Adrenal gland (tissue), 12 donors: ENCODE measurements around the gene FLVCR2. TPM values are rescaled to one million over a fixed set of nuclear protein-coding genes. Genes with fewer than 3 reads are reported as not detected.

Experiments used
- DNase-seq, 7 donors: peaks; one replicate each; pipeline ENCODE4 v3.0.0-alpha.2; 2019 to 2020
- H3K27ac ChIP-seq, 5 donors: fragments of 200-600 bp; sonication (generic) in 4 of 5; 1 replicate in 3 of 5; 2 replicates in 2 of 5; pipeline versions ENCODE4 v1.5.1 to v1.8.0; 2016 to 2020; ENCODE audit warnings: mild to moderate bottlenecking in 1 of 5
- H3K27me3 ChIP-seq: fragments of 200-600 bp; 2 replicates; pipeline ENCODE4 v1.8.0; 2021
- H3K36me3 ChIP-seq, 2 donors: fragments of 200-600 bp; replicated peaks in 1 of 2; 1 replicate in 1 of 2; 2 replicates in 1 of 2; pipeline versions ENCODE4 v1.5.1 to v1.8.0; 2018 to 2022
- H3K4me1 ChIP-seq, 2 donors: fragments of 200-600 bp; replicated peaks in 1 of 2; 1 replicate in 1 of 2; 2 replicates in 1 of 2; pipeline versions ENCODE4 v1.5.1 to v1.8.0; 2018 to 2021
- H3K4me3 ChIP-seq, 4 donors: fragments of 200-600 bp; sonication (generic) in 3 of 4; one replicate each; pipeline ENCODE4 v1.5.1; 2016 to 2018
- H3K9me3 ChIP-seq, 3 donors: fragments of 200-600 bp; sonication (generic) in 1 of 3; replicated peaks in 1 of 3; 1 replicate in 2 of 3; 2 replicates in 1 of 3; pipeline versions ENCODE4 v1.5.1 to v1.8.0; 2016 to 2021
- POLR2A ChIP-seq, 2 donors: fragments of 450-650 bp; IDR thresholded peaks; one replicate each; pipeline ENCODE4 v1.6.1; 2017; ENCODE audit warnings: antibody characterized with exemption in 2 of 2, mild to moderate bottlenecking in 2 of 2, moderate library complexity in 1 of 2
- WGBS, 4 donors: extraction: QIAGEN DNeasy Blood & Tissue Kit in 2 of 4; methylation state at CpG; one replicate each; pipeline versions ENCODE4 v1.1.5 to v1.1.7; 2013 to 2017; 5-methylcytosine and 5-hydroxymethylcytosine counted together
- intact Hi-C, 2 donors: fragments of 100-400 bp; cut with DNase I; formaldehyde crosslinking; loops; one replicate each; pipeline versions ENCODE4 v1.14.1 to v1.15.0; 2022 to 2023
- polyA plus RNA-seq, 3 donors: library from polyadenylated mRNA; stranded (reverse); fragments of 200-250 nt in 2 of 3; fragments of 350-450 nt in 1 of 3; fragmentation: Illumina TruSeq in 1 of 3; extraction: RNeasy Lipid Tissue Mini Kit (QIAGEN cat#74804) in 1 of 3; gene quantifications; one replicate each; pipeline ENCODE4 v1.2.3, GENCODE V29; 2013 to 2014
- total RNA-seq, 9 donors: library from RNA; depleted of rRNA in 4 of 9; stranded (reverse); fragments of >200 nt in 4 of 9; fragments of 120-200 nt in 1 of 9; fragmentation: NEBNext Ultra II Directional in 1 of 9; extraction: Animal tissue kit (Norgen Biotek cat#: 25700) in 1 of 9; gene quantifications; one replicate each; pipeline versions ENCODE4 v1.1.0 to v1.2.4, GENCODE V29; 2013 to 2023
- TF ChIP-seq, protein P1 (sequence below), 6 experiments: fragments of 450-650 bp in 4 of 6; fragments of 200-600 bp in 2 of 6; sonication (generic) in 1 of 6; IDR thresholded peaks; 1 replicate in 5 of 6; 2 replicates in 1 of 6; pipeline versions ENCODE4 v1.5.1 to v1.8.0; 2016 to 2021; ENCODE audit warnings: antibody characterized with exemption in 6 of 6, mild to moderate bottlenecking in 2 of 6, moderate library complexity in 1 of 6
- donor health status: healthy with polysubstance abuse.
- donor health status: Bipolar disorder and iron deficiency.
- donor health status: DM: yes; HTN: yes; CAD: no.
- donor health status: DM: no; HTN: no; CAD: no.
- donor health status: DM: no; HTN: no; CAD: no.
- donor health status: DM: yes; HTN: yes; CAD: no.

FLVCR2 gene
- total and polyA plus RNA-seq, 12 donors, result 8.8 to 428 (median 25.4) TPM

DNA sequence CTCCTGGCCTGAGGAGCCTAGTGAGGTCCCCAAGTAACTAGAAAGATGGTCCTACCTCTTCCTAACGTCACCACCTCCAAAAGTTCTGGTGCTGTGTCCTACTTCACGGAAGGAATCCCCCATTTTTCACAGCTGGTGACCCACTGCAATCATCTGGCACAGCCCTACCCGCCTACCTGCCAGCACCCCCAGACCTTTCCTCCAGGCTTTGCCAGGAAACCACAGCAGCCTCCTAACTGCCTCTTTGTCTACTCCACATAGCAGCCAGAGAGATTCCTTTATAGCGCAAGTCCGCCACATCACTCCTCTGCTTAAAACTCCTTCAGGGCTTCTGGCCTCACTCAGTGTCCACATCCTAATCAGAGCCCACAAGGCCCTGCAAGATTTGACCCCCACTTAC lies 13.4 kb upstream of the FLVCR2 start:
- intact Hi-C loops, result no loop called here
- Histone ChIP-seq H3K27me3 (no peaks in the 10 kb centered on the region), H3K4me1 (peaks cover 0 to 11% of the 10 kb centered on the region in 2 donors), H3K4me3 (no peak overlapping the region), H3K36me3 (no peaks in the 10 kb centered on the region), H3K27ac (no peak overlapping the region), H3K9me3 (no peaks in the 10 kb centered on the region)
- DNase-seq, result no peak
- no peak for TF ChIP-seq POLR2A (IDR thresholded peaks at IDR 0.05)
- TF ChIP-seq, protein P1, sequence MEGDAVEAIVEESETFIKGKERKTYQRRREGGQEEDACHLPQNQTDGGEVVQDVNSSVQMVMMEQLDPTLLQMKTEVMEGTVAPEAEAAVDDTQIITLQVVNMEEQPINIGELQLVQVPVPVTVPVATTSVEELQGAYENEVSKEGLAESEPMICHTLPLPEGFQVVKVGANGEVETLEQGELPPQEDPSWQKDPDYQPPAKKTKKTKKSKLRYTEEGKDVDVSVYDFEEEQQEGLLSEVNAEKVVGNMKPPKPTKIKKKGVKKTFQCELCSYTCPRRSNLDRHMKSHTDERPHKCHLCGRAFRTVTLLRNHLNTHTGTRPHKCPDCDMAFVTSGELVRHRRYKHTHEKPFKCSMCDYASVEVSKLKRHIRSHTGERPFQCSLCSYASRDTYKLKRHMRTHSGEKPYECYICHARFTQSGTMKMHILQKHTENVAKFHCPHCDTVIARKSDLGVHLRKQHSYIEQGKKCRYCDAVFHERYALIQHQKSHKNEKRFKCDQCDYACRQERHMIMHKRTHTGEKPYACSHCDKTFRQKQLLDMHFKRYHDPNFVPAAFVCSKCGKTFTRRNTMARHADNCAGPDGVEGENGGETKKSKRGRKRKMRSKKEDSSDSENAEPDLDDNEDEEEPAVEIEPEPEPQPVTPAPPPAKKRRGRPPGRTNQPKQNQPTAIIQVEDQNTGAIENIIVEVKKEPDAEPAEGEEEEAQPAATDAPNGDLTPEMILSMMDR (IDR thresholded peaks at IDR 0.05), result no peak
- 84 to 89% (median 85%) methylated on average over 5 of the region's 5 CpGs for WGBS, 4 donors

DNA sequence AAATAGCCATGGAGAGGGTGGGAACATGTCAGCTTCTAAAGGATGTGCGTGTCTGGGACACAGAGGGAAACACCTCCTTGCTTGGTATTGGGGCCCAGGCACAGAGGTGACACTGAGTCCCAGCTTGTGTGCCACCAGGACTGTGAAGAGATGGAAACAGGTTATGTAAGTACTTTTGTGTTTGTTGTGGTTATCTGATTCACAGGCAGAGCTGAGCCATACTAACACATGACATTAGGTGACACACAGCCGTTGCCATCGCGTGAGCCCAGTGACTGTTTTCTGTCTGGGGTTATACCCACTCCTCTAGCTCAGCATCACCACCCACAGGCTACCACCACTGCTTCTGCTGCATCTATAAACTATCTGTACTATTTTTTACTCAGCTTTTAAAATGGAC lies 12.1 kb upstream of the FLVCR2 start:
- no peaks in the 10 kb centered on the region for H3K4me1 ChIP-seq
- intact Hi-C loops, result no loop called here
- WGBS, 4 donors, result 58 to 78% (median 66%) methylated on average over 4 of the region's 4 CpGs
- TF ChIP-seq, protein P1 (IDR thresholded peaks at IDR 0.05), result no peak
- no peak for TF ChIP-seq POLR2A (IDR thresholded peaks at IDR 0.05)
- H3K4me3 ChIP-seq, result no peak overlapping the region
- no peaks in the 10 kb centered on the region for H3K36me3 ChIP-seq
- no peak overlapping the region for H3K27ac ChIP-seq
- DNase-seq, result peak in 1 of 7 donors; percentile 49
- H3K27me3 ChIP-seq, result no peaks in the 10 kb centered on the region
- no peaks in the 10 kb centered on the region for H3K9me3 ChIP-seq

DNA sequence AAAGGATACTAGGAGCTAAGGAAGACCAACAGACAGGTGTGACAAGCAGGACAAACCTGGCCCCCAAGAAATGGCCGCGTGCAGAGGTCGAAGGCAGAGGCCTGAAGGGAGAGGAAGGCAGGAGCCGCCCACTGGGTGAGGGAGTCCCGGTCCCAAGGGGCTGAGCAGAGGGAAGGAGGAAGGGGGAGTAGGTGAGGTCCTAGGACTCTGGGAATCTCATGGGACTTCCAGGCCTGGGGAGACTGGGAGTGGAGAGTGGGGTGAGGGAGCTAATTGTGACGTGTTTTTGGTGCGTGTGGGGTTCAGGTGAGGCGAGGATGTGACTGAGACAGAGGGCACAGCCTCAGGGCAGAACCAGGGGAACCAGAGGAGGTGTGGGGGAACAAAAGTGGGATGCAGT lies 11.7 kb upstream of the FLVCR2 start:
- intact Hi-C loops, result no loop called here
- H3K36me3 ChIP-seq, result no peaks in the 10 kb centered on the region
- no peaks in the 10 kb centered on the region for H3K9me3 ChIP-seq
- no peak overlapping the region for H3K4me3 ChIP-seq
- no peaks in the 10 kb centered on the region for H3K4me1 ChIP-seq
- no peak overlapping the region for H3K27ac ChIP-seq
- no peaks in the 10 kb centered on the region for H3K27me3 ChIP-seq
- WGBS, 4 donors, result 85 to 92% (median 88%) methylated on average over 8 of the region's 8 CpGs
- no peak for TF ChIP-seq POLR2A (IDR thresholded peaks at IDR 0.05)
- TF ChIP-seq, protein P1 (IDR thresholded peaks at IDR 0.05), result no peak
- no peak for DNase-seq

DNA sequence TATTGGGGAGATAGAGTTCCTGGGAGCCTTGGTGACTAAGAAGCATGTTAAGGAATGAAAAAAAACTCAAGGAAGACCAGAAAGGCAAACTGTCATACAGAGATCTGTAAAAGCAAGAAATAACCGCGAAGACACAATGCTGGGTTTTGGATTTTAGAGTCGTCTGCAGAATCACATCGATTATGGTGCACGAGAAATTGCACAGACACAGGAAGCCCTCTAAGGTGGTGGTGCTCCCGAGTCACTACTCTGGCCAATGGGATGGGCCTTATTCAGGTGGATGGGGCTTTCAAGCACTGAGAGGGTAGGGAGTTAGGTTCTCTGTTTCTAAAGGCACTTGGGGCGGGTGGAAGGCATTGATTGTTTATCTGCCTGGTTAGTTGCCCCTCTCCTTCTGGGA lies 10.3 kb upstream of the FLVCR2 start:
- H3K27me3 ChIP-seq, result no peaks in the 10 kb centered on the region
- intact Hi-C loops, result no loop called here
- H3K9me3 ChIP-seq, result no peaks in the 10 kb centered on the region
- 83 to 92% (median 92%) methylated on average over 7 of the region's 7 CpGs for WGBS, 4 donors
- no peaks in the 10 kb centered on the region for H3K36me3 ChIP-seq
- no peak overlapping the region for H3K4me3 ChIP-seq
- H3K27ac ChIP-seq, result no peak overlapping the region
- DNase-seq, result no peak
- TF ChIP-seq, protein P1 (IDR thresholded peaks at IDR 0.05), result no peak
- no peak for TF ChIP-seq POLR2A (IDR thresholded peaks at IDR 0.05)
- no peaks in the 10 kb centered on the region for H3K4me1 ChIP-seq
